Left renal pelvis (tissue), 4 donors: ENCODE data around the gene TBX2. TPM values are rescaled to one million over a fixed set of nuclear protein-coding genes. Genes with fewer than 3 reads are reported as not detected.
"Not testable (repeated sequence)": the region's sequence is repeated elsewhere in the genome, so short reads cannot be mapped to it uniquely, and the experiment has no call there.

ENCODE experiments used
- DNase-seq, 4 donors: peaks; one replicate each; pipeline ENCODE4 v3.0.0-alpha.2; 2013; ENCODE audit warnings: low read depth in 4 of 4, low spot score in 3 of 4
- polyA plus RNA-seq, 4 donors: library from polyadenylated mRNA; unstranded; fragments of 120-200 nt; gene quantifications; one replicate each; pipeline ENCODE4 v1.2.1, GENCODE V29; 2013; ENCODE audit not compliant: insufficient read length in 4 of 4

Gene TBX2
- polyA plus RNA-seq, 4 donors: 21.6 to 117 (median 63.7) TPM

GRCh38 chr17:61425682-61426481 is 26.2 kb downstream of the TBX2 start:
- DNase-seq: no peak

GRCh38 chr17:61426482-61427304 is 27.1 kb downstream of the TBX2 start:
- no peak for DNase-seq

- no peak for DNase-seq
Observed at GRCh38 chr17:61427567-61427966, 27.9 kb downstream of the TBX2 start.

GRCh38 chr17:61429274-61429673 is 29.6 kb downstream of the TBX2 start:
- DNase-seq: no peak

GRCh38 chr17:61429831-61430230 is 30.2 kb downstream of the TBX2 start:
- DNase-seq: not testable (repeated sequence)

- no peak for DNase-seq
Observed at GRCh38 chr17:61431594-61432311, 32.1 kb downstream of the TBX2 start.

- DNase-seq: no peak
Observed at GRCh38 chr17:61436273-61436672, 36.6 kb downstream of the TBX2 start.

GRCh38 chr17:61436995-61437704 is 37.5 kb downstream of the TBX2 start:
- DNase-seq: no peak

- DNase-seq: no peak
Observed at GRCh38 chr17:61440697-61441096, 41.1 kb downstream of the TBX2 start.

- DNase-seq: not testable (repeated sequence)
Observed at GRCh38 chr17:61441507-61441906, 41.9 kb downstream of the TBX2 start.

GRCh38 chr17:61442136-61442775 is 42.6 kb downstream of the TBX2 start:
- no peak for DNase-seq

- no peak for DNase-seq
Observed at GRCh38 chr17:61442878-61443474, 43.3 kb downstream of the TBX2 start.

- no peak for DNase-seq
Observed at GRCh38 chr17:61443475-61443882, 43.8 kb downstream of the TBX2 start.

- DNase-seq: no peak
Observed at GRCh38 chr17:61444075-61444474, 44.4 kb downstream of the TBX2 start.

- DNase-seq: no peak
Observed at GRCh38 chr17:61444831-61445230, 45.2 kb downstream of the TBX2 start.

- no peak for DNase-seq
Observed at GRCh38 chr17:61447358-61447757, 47.7 kb downstream of the TBX2 start.

GRCh38 chr17:61448042-61448441 is 48.4 kb downstream of the TBX2 start:
- no peak for DNase-seq

- DNase-seq: not testable (repeated sequence)
Observed at GRCh38 chr17:61449140-61449539, 49.5 kb downstream of the TBX2 start.
